CD4-positive, alpha-beta T cell treated with Interleukin-1 beta for 1 hour (primary cell): ENCODE measurements around the gene REEP6.
"Not testable (repeated sequence)": the region's sequence is repeated elsewhere in the genome, so short reads cannot be mapped to it uniquely, and the experiment has no call there.

Experiments used
- DNase-seq, 2 donors: peaks; one replicate each; pipeline ENCODE4 v3.0.0-alpha.2; 2020 to 2022

The REEP6 gene

GRCh38 chr19:1491849-1492170 is 829 bp downstream of the REEP6 start:
- no peak for DNase-seq

GRCh38 chr19:1492474-1493006 is 1.6 kb downstream of the REEP6 start:
- no peak for DNase-seq

- no peak for DNase-seq
Measured at GRCh38 chr19:1494115-1494815, 3.3 kb downstream of the REEP6 start.

- DNase-seq, result no peak
Measured at GRCh38 chr19:1495051-1495798, 4.2 kb downstream of the REEP6 start.

- DNase-seq, result no peak
Measured at GRCh38 chr19:1495799-1496713, 5.1 kb downstream of the REEP6 start.

GRCh38 chr19:1496714-1497577 is 6.0 kb downstream of the REEP6 start:
- DNase-seq, result no peak

- no peak for DNase-seq
Measured at GRCh38 chr19:1497578-1498235, 6.7 kb downstream of the REEP6 start.

GRCh38 chr19:1499231-1499630 is 8.2 kb downstream of the REEP6 start:
- not testable (repeated sequence) for DNase-seq

GRCh38 chr19:1501200-1501595 is 10.2 kb downstream of the REEP6 start:
- DNase-seq, result no peak

GRCh38 chr19:1502433-1503088 is 11.6 kb downstream of the REEP6 start:
- DNase-seq, result no peak

- DNase-seq, result peak; percentile 55 to 61
Measured at GRCh38 chr19:1503089-1503924, 12.3 kb downstream of the REEP6 start.

- no peak for DNase-seq
Measured at GRCh38 chr19:1503925-1504773, 13.2 kb downstream of the REEP6 start.

GRCh38 chr19:1505012-1505411 is 14.0 kb downstream of the REEP6 start:
- no peak for DNase-seq

GRCh38 chr19:1505991-1506881 is 15.3 kb downstream of the REEP6 start:
- no peak for DNase-seq

- no peak for DNase-seq
Measured at GRCh38 chr19:1507192-1507660, 16.2 kb downstream of the REEP6 start.

- peak; percentile 92 to 95 for DNase-seq
Measured at GRCh38 chr19:1507763-1508506, 17.0 kb downstream of the REEP6 start.

- no peak for DNase-seq
Measured at GRCh38 chr19:1508507-1508856, 17.5 kb downstream of the REEP6 start.
